Anterior cingulate cortex (tissue), 58 donors: ENCODE results near the gene PCK1.

Experiments used
- DNase-seq, 58 donors: peaks; one replicate each; lab custom pipeline; 2025; lab: John Stamatoyannopoulos, UW

The PCK1 gene

DNA sequence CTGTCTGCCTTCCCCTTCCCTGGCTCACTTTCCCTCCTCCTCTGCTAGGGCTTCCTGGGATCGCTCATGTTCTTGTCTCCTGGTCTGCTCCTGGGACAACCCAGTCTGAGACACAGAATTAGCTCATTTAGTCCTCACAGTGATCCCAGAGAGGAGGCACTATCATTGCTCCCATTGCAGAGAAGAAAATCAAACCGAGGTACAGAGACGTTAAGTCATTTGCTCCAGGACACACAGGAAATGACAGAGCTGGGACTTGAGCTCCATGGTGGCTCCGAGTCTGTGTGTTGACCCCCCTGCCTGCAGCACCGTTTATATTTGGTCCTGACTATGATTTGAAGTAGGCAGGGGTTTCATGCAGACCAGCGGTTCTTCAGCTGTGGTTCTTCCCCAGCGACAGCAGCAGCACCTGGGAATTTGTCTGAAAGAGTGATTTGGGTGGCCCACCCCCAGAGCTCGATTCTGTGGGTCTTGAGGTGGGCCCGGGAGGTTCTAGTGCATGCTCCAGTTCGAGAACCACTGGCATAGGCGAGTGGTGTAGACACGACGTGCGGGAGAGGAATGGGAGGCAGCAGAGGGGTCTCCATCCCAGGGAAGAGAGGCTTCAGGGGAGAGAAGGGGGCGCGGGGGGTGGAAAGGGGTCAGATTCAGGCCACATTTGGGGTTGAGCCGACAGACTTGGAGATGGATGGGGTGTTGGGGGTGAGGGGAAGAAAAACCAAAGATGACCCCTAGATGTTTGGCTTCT is 24.7 kb downstream of the PCK1 start:
- DNase-seq = no peak

DNA sequence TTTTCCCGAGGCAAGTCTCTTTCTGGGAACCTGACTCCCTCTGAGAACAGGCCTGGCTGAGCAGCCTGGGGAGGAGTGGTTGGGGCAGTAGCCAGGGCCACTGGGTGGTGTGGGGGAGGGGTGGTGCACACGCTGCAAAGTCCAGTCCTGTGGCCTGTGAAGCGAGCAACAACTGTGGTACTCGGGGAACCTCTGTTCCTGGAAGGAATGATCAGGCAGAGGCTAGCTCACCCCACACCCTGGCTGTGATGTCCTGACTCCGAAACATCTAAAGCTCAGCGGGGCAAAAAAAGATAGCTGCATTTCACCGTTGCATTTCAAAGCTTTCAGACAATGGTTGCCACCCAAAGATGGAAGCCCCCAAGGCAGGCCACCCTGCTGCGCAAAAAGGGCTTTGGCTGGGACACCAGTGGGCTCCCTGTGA is 25.5 kb downstream of the PCK1 start:
- DNase-seq = peak in 11 of 58 donors; percentile 5 to 25 (median 11)

DNA sequence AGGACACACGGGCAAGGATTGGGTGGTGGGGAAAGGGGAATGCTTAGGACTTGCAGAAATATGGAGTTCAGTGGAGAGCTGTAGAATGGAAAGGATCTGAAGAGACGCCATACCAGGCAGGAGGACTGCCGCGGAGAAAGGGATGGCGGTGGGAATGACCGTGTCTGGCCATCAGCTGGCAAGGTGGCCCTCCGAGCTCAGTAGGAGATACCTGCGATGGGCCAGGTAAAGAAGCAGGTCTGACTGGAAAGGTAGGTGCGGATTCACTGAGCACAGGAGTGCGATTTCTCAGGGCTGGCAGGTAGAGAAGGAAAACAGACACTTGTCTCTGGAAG is 26.0 kb downstream of the PCK1 start:
- DNase-seq = no peak

DNA sequence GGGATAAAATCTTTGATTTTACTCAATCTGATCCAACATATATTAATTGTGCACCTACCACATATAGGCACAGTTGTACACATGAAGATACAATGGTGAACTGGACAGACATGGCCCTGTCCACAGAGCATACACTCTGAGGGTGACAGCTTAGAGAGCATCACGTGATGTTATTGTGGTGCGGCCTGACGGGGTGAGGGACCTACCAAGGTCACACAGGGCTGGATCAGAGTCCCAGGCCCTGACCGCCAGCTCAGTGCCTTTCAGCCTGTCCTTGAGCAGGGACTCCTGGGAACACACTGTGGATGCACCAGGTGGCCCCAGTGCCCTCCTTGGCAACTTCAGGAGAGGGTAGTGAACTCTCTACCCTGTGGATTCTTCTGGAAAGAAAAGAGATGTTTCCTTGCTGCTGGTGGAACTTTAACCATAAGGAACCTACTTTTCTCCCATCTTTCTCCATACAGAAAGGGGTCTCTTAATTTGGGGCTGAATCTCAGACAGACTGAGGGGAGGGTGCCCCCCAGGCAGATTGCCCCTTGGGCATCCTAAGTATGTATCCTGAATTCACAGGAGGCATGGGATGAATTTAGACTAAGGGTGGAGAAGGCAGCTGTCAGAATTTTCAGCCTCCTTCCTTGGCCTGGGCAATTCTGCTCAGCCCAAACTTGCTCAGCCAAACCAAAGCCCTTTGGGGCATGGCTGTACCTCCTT is 26.5 kb downstream of the PCK1 start:
- no peak for DNase-seq

DNA sequence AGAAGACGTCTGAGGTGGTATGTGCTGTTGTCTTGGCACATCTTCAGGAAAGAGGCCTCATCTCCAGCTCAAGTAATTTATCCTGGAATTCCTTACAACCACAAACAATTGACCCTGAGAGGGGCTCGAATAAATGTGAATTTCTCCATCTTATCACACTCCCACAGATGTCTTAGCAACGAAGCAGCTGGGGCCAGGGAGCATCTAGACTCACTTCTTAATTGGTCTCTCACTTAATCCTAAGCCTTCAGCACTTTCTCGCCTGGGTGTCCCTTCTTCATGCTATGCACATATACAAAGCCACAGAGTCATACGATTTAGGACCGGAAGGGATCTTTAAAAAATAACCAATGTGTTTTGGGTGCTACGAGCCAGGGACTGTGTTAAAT is 27.1 kb downstream of the PCK1 start:
- no peak for DNase-seq

DNA sequence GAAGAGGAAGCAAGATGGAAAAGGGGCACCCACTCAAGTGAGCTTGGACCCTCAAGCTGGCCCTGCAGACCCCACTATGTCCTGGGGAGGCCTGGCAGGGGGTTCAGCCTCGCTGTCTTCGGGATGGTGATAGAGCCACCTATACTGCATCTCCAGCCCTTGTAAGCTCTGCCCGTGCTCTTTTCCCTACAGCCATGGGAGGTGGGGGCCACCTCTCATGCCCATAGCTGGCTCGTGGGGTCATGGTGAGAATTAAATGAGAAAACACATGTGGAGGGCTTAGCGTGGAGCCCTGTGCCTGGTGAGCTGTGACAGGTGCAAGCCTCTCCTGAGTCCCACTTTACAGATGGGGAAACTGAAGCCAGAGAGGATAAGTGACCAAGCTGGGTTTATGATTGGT is 27.7 kb downstream of the PCK1 start:
- DNase-seq = no peak

DNA sequence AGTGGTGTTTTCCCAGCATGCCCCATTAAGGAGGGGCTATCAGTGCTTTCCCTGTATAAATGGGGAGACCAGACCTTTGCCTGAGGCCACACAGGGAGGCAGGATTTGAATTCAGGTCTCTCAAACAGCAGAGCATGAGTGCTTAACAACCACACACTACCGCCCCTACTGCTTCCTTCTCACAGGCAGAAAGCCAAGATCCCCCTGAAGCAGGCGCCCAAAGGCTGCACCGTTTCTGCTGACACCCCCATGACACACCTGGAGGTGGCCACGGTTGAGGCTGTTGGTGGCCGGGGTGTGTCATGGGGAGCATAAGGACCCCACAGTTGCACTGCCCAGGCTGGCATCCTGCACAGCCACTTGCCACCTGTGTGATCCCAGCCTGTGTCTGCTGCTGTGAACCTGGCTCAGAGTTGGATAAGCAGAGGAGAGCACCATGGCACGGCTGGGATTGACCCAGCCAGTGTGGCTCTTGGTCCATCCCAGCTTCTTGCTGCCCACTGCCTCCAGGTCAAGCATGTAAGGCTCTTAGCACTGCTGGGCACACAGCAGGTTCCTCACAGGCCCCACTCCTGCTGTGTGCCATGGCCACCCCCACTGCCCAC is 28.3 kb downstream of the PCK1 start:
- no peak for DNase-seq

DNA sequence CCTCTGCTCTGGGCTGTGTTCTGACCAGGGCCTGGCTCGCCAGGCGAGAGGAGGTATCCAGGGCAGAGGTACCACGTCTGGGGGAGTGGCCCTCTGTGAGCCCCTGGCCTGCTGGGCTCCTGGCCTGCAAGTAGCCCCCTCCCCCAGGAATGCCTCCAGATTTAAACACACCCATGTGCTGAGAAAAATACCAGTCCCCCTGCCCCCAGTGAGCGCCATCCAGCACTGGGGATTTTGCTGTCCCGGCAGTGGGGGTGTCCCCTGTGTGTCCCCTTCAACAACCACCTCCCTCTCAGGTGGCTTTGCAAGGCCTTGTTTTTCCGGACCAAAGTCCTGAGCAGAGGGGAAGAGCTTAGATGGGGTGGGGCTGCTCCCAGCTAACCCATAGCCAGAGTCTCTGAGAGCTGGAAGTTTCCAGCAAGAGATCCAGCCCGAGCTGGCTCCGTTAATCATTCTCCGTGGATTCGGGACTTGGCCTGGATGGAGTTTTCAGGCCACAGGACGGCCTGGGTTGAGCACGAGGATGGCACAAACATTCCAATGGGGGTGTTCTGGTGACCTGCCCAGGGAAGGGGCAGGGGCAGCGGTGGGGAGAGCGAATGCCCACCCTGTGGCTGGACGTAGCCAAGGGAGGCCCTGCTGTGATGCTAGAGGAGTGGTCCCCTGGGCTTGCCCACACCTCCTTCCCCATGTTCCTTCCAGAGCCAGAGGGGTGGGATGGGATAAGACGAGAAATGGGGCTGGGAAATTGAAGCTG is 29.0 kb downstream of the PCK1 start:
- no peak for DNase-seq

DNA sequence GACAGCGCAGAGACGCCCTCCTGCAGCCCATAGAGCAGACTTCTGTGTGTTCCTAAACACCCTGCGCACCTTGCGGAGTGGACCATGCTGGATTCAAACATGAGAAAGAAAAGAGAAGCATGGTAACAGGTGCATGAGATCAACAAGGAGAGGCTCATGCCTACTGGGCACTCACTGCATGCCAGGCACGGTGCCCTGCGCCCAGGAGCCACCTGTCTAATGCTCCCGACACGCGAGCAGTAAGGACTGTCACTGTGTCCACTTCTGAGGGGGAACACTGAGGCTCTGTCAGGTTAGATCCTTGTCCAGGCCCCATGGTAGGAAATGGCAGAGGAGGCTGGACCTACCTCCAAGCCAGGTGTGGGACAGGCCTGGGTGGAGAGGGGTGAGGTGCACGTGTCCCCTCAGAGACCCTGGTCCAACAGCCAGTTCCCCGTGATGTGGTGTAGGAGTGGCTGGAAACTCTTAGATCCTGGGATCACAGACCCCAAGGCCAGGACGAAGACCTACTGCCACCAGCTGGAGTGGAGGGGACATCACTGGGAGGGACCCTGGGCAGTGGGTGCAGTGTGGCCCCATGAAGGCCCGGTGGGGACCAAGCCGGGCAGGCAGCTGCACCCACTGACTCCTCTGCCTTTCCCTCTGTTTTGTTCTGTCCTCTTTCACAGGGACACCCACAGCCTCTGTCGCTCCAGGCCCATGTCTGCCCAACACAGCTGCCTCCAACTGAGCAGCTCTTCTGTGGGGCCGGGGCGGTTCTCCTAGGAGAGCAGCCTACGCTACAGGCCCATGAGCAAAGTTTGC is 29.8 kb downstream of the PCK1 start:
- no peak for DNase-seq

DNA sequence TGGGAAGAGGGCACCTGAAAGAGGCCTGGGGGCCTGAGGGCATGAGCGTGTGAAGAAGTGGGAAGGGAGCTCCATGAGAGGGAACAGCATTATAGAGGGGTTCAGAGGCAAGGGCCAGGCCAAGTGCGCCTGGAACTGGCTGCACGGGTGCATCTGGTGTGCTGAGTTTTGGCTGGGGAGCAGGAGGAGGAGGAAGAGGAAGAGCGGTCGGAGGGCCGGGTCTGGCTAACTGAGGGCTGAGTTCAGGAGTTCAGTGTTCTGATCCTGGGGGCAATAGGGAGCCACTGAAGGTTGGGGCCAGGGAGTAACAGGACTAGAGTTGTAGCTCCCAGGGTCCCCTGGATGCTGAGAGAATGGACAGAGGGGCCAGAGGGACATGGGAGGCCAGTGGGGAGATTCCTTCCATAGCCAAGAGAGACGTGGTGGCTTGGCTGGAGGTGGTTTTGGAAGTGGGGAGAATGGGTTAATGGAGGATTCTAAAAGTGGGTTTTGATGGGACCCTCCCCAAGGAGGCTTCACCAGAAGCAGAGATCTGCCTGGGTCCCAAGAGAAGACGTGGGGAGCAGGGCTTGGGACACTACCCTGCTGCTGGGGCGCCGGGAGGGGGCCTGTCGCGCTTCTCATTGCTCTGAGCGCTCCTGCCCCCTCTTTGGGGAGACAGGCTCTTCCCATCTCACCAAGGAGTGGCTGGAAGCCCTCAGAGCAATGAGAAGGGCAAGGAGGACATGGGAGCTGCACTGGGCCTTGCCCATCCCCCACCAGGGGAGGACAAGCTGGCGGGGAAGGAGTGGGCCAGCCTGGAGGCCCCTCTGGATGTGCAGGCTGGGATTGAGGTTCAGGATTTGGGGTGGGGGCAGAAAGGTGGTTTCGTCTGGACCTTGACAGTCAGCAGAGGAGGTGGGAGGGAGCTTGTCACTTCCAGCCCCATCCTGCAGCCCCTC is 30.6 kb downstream of the PCK1 start:
- DNase-seq = no peak

DNA sequence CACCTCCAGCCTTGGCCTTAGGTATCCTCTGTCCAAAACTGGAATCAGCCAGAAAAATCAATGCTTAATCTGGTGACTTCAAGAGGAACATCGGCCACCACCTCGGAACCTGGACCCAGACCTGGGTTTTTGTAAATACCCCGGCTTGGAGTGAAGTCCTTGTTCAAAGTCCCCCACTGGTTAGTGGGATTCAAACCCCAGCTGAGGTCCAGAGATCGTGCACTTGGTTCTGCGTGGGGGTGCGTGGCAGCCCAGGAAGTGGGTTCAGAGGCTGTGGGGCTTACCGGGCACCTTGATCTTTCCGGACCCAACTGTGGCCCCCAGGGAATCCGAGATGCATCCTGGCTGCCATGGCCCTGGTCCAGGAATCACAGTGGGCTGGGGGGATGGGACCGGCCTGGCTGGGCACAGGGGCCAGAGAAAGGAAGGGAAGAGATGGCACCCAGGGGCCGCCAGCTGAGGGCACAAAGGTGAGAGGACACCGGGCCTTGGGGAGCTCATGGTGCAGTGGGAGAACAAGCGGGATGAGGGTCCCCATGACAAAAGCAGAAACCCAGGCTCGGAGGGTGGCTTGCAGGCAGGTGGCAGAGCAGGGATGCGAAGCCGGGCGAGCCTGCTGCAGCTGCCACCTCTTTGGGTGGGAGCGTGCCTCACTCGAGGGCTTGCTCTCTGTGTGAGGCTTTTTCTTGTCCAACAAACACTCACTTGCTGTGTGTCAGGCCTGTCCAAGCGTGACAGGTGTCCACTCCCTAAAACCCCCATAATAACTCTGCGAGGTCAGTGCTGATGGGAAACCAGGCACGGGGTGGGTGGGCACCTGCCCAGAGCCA is 31.6 kb downstream of the PCK1 start:
- DNase-seq = no peak

DNA sequence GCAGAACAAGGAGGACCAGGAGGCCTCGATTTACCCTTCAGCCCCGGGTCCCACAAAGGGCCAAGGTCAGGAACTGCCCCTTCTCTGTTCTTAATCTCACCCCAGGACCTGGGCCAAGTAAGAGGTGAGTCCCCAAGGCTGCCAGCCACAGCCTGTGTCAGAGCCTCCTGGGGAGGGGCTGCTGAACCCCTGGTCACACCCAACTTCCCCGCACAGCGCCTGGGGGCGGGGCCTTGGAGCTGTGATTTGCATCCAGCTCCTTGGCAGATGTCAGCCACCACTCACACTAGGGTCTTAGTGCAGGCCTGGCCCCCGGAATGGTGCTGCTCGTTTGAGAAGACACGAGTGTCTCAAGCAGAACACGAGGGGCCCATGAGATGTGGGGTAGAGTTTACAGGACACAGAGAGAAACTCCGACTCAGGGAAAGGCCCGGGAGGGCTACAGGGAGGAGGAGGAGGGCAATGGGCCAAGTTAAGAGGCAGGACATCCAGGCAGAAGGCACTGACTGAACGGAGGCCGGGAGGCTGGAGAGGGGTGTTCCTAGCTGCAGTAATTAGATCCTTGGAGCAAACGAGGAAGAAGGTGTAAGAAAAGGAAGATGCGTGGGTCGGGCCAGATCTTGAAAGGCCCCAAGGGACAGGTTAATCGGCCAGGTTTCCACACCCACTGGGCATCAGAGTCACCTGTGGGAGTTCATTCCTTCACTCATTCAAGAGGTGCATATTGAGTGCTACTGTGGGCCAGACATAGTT is 32.4 kb downstream of the PCK1 start:
- no peak for DNase-seq

DNA sequence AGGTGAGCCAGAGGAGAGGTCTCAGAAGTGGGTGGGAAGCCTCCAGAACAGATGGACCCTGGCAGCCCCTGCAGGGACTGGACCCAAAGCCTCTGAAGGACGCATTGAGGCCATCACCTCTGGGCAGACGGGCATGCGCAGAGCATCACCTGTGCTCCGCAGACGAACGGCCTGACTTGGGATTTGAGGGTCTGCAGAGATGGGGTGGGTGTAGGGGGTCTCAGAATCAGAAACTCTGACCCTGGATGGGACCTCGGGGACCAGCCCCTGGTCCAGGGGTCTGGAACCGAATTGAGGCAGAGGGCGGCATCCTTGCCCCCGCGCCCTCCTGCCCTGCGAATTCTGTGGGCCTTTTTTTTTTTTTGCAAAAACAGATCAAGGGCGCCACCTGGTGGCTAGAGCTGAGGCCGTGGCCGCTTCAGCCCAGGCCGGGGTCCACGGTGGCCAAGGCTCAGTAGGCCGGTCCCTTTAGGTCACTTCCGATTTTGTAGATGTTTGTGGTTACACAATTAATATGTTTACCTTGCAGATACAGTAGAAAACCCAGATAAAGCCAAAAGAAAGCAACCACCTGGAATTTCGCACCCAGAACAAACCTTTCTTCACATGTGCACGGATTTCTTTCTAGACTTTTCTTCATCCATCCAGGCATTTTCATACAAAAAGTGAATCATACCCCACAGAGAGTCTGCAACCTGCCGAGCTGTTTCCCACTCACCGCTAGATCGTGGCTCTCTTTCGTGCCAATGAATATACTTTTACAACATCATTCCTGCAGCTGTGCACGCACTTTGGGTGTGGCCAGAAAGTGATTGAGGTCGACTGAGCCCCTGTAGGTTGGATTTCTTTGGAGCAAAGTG is 33.4 kb downstream of the PCK1 start:
- peak in 17 of 58 donors; percentile 4 to 63 (median 20) for DNase-seq

DNA sequence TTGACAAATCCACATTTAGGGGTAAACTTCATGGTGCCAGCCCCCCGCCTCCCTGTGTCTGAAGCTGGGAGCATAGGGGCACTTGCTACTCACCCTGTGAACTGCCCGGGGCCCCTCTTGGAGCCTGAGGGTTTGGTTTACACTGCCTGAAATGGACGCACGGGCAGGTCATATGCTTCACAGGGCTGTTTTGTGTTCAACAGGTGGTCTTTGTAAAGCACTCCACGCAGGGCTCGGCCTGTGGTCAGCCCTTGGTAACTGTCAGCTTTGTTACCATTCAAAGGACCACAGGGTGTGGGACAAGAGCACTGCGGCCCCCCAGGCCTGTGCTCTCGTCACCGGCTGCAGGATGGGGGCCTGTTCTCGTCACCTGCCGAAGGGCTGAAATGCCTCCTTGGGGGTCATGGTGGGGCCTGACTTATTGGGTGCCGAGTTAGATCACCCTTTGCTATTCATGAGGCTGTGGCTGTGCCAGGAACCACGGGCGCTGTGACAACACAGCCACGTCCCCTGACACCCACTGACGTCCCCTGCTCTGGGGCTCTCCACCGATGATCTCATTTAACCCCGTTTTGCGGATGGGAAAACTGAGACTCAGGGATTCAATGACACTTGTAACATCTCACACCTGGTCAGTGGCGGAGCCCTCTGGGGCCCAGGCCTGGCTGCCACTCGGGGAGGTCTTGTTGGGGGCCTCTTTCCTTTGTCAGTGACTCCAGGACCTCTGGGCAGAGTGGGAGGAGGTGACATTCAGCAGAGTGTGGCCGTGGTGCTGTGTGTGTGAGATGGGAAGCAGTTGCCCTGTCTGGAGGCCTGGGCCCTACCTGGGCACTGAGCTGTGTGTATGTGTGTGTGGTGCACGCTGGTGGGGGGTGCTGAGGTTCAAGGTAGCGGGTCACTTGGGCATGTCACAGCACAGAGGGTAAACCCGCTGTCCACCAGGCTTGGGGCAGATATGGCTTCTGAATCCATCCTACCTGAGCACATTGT is 34.4 kb downstream of the PCK1 start:
- DNase-seq = no peak

DNA sequence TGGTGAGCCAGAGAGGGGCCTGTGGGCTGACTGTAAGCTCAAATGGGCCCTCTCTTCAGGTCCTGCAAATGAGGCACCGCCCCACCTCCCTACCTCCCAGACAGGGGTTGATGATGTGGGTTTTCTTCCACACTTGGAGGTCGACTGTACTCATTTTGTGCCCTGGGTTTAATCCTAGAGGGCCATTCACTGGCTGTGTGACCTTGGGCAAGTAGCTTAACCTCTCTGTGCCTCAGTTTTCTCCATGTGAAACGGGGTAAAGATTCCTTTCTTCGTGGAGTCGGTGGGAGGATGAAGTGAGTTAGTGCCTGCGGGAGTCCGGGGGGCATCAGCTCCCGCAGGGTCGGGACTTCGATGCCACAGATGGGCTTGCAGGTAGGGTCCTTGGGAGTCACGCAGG is 35.4 kb downstream of the PCK1 start:
- DNase-seq = no peak
